ENCODE data around the gene PWP2.

GRCh38 chr21:44058981-44059380 lies 48.2 kb upstream of the PWP2 start:
- TF ChIP-seq CTCF (IDR thresholded peaks at IDR 0.05; ENCODE audit: low read depth, low read length) (no peak), EZH2phosphoT487 (IDR thresholded peaks at IDR 0.05; ENCODE audit: low read depth) (no peak)
